Activated T-cell treated with anti-CD3 and anti-CD28 coated beads, Interleukin-2, amount 50 U/mL, for 4 hours (primary cell): ENCODE measurements around the gene SHE. TPM values are rescaled to one million over a fixed set of nuclear protein-coding genes. Genes with fewer than 3 reads are reported as not detected.

Source experiments
- ATAC-seq, 2 donors: fragments of 200-7000 bp; cut with Tn5 transposase; one replicate each; pipeline ENCODE4 v1.10.0; 2021
- DNase-seq: peaks from one replicate; pipeline ENCODE4 v3.0.0-alpha.2; 2020
- H3K27me3 Mint-ChIP-seq: one replicate; pipeline ENCODE4 v1.8.0; 2021; ENCODE audit warnings: low read depth, mixed read lengths
- H3K36me3 Mint-ChIP-seq: one replicate; pipeline ENCODE4 v1.8.0; 2022; ENCODE audit warnings: mixed read lengths; ENCODE audit not compliant: insufficient read depth
- H3K4me1 Mint-ChIP-seq: one replicate; pipeline ENCODE4 v1.8.0; 2021; ENCODE audit warnings: low read depth, mixed read lengths
- H3K4me3 Mint-ChIP-seq: one replicate; pipeline ENCODE4 v1.8.0; 2021; ENCODE audit warnings: mild to moderate bottlenecking, moderate library complexity, mixed read lengths
- H3K9me3 Mint-ChIP-seq: one replicate; pipeline ENCODE4 v1.8.0; 2021; ENCODE audit warnings: mixed read lengths
- total RNA-seq, 3 donors: library from RNA; stranded (reverse); gene quantifications; one replicate each; pipeline ENCODE4 v1.2.1, GENCODE V29; 2021

SHE gene
- total RNA-seq, 3 donors from 2014 or later = 0.03 to 0.14 (median 0.05) TPM

GRCh38 chr1:154478013-154478412, 24.2 kb downstream of the SHE start:
- Mint-ChIP-seq H3K4me1 (peaks cover 16% of the 10 kb centered on the region), H3K27me3 (no peaks in the 10 kb centered on the region), H3K9me3 (no peaks in the 10 kb centered on the region), H3K4me3 (no peak overlapping the region), H3K36me3 (no peaks in the 10 kb centered on the region)
- no peak for ATAC-seq
- no peak for DNase-seq

- ATAC-seq = peak; percentile 47 to 56
These were observed 25.4 kb downstream of the SHE start for GRCh38 chr1:154476791-154477190.

GRCh38 chr1:154474802-154475201, 27.4 kb downstream of the SHE start:
- Mint-ChIP-seq H3K27me3 (no peaks in the 10 kb centered on the region), H3K9me3 (no peaks in the 10 kb centered on the region), H3K36me3 (no peaks in the 10 kb centered on the region), H3K4me1 (peaks cover 18% of the 10 kb centered on the region), H3K4me3 (no peak overlapping the region)
- DNase-seq (no peak), ATAC-seq (no peak)

More at GRCh38 chr1:154476791-154477190, 25.4 kb downstream of the SHE start:
- no peaks in the 10 kb centered on the region for H3K36me3 Mint-ChIP-seq
- H3K9me3 Mint-ChIP-seq = no peaks in the 10 kb centered on the region
- no peak for DNase-seq
- H3K27me3 Mint-ChIP-seq = no peaks in the 10 kb centered on the region
- no peak overlapping the region for H3K4me3 Mint-ChIP-seq
- peaks cover 16% of the 10 kb centered on the region for H3K4me1 Mint-ChIP-seq

GRCh38 chr1:154471304-154471703, 30.9 kb downstream of the SHE start:
- no peak for ATAC-seq
- H3K36me3 Mint-ChIP-seq = peaks cover 6% of the 10 kb centered on the region
- peaks cover 33% of the 10 kb centered on the region for H3K4me1 Mint-ChIP-seq
- no peak for DNase-seq
- no peaks in the 10 kb centered on the region for H3K27me3 Mint-ChIP-seq
- H3K9me3 Mint-ChIP-seq = no peaks in the 10 kb centered on the region
- H3K4me3 Mint-ChIP-seq = no peak overlapping the region

- DNase-seq (no peak), ATAC-seq (no peak)
- Mint-ChIP-seq H3K27me3 (no peaks in the 10 kb centered on the region), H3K9me3 (no peaks in the 10 kb centered on the region), H3K36me3 (peaks cover 9% of the 10 kb centered on the region), H3K4me3 (no peak overlapping the region), H3K4me1 (peaks cover 46% of the 10 kb centered on the region)
These were observed 32.2 kb downstream of the SHE start for GRCh38 chr1:154469844-154470560.

GRCh38 chr1:154468535-154469250, 33.5 kb downstream of the SHE start:
- ATAC-seq = no peak
- no peaks in the 10 kb centered on the region for H3K27me3 Mint-ChIP-seq
- H3K9me3 Mint-ChIP-seq = no peaks in the 10 kb centered on the region
- peaks cover 59% of the 10 kb centered on the region for H3K4me1 Mint-ChIP-seq
- peaks cover 9% of the 10 kb centered on the region for H3K36me3 Mint-ChIP-seq
- DNase-seq = no peak
- H3K4me3 Mint-ChIP-seq = no peak overlapping the region

- ATAC-seq (peak; percentile 44 to 46), DNase-seq (no peak)
- peaks cover 69% of the 10 kb centered on the region for H3K4me1 Mint-ChIP-seq
- no peaks in the 10 kb centered on the region for H3K9me3 Mint-ChIP-seq
- H3K36me3 Mint-ChIP-seq = peaks cover 9% of the 10 kb centered on the region
- no peaks in the 10 kb centered on the region for H3K27me3 Mint-ChIP-seq
- peak overlapping the region; percentile 26 for H3K4me3 Mint-ChIP-seq
These were observed 34.6 kb downstream of the SHE start for GRCh38 chr1:154467434-154468102.

GRCh38 chr1:154466921-154467417, 35.2 kb downstream of the SHE start:
- Mint-ChIP-seq H3K4me1 (peaks cover 75% of the 10 kb centered on the region), H3K4me3 (peak overlapping the region; percentile 26), H3K27me3 (no peaks in the 10 kb centered on the region), H3K9me3 (no peaks in the 10 kb centered on the region), H3K36me3 (peaks cover 9% of the 10 kb centered on the region)
- ATAC-seq (no peak), DNase-seq (no peak)

GRCh38 chr1:154466206-154466605, 36.0 kb downstream of the SHE start:
- Mint-ChIP-seq H3K4me1 (peaks cover 77% of the 10 kb centered on the region), H3K4me3 (no peak overlapping the region), H3K36me3 (peaks cover 9% of the 10 kb centered on the region), H3K27me3 (no peaks in the 10 kb centered on the region), H3K9me3 (no peaks in the 10 kb centered on the region)
- DNase-seq (no peak), ATAC-seq (no peak)

- Mint-ChIP-seq H3K4me3 (no peak overlapping the region), H3K36me3 (peaks cover 9% of the 10 kb centered on the region), H3K27me3 (no peaks in the 10 kb centered on the region), H3K4me1 (peaks cover 81% of the 10 kb centered on the region), H3K9me3 (no peaks in the 10 kb centered on the region)
- DNase-seq (no peak), ATAC-seq (no peak)
These were observed 36.5 kb downstream of the SHE start for GRCh38 chr1:154465621-154466195.

GRCh38 chr1:154463512-154463990, 38.7 kb downstream of the SHE start:
- H3K4me1 Mint-ChIP-seq = peaks cover 84% of the 10 kb centered on the region
- ATAC-seq = peak; percentile 81 to 86
- H3K4me3 Mint-ChIP-seq = peak overlapping the region; percentile 54

GRCh38 chr1:154460695-154461260, 41.4 kb downstream of the SHE start:
- Mint-ChIP-seq H3K4me3 (peak overlapping the region; percentile 1), H3K27me3 (no peaks in the 10 kb centered on the region), H3K9me3 (no peaks in the 10 kb centered on the region), H3K36me3 (peaks cover 19% of the 10 kb centered on the region), H3K4me1 (peaks cover 56% of the 10 kb centered on the region)
- DNase-seq (no peak), ATAC-seq (no peak)

More at GRCh38 chr1:154463512-154463990, 38.7 kb downstream of the SHE start:
- Mint-ChIP-seq H3K36me3 (peaks cover 7% of the 10 kb centered on the region), H3K27me3 (no peaks in the 10 kb centered on the region), H3K9me3 (no peaks in the 10 kb centered on the region)
- peak; percentile 54 for DNase-seq

- H3K9me3 Mint-ChIP-seq = no peaks in the 10 kb centered on the region
- peaks cover 25% of the 10 kb centered on the region for H3K36me3 Mint-ChIP-seq
- H3K4me1 Mint-ChIP-seq = peaks cover 45% of the 10 kb centered on the region
- H3K4me3 Mint-ChIP-seq = no peak overlapping the region
- no peaks in the 10 kb centered on the region for H3K27me3 Mint-ChIP-seq
- ATAC-seq (no peak), DNase-seq (no peak)
These were observed 43.1 kb downstream of the SHE start for GRCh38 chr1:154459080-154459479.

- no peak for ATAC-seq
- Mint-ChIP-seq H3K36me3 (peaks cover 45% of the 10 kb centered on the region), H3K4me3 (no peak overlapping the region)
These were observed 45.6 kb downstream of the SHE start for GRCh38 chr1:154456631-154457030.

More at GRCh38 chr1:154456631-154457030, 45.6 kb downstream of the SHE start:
- Mint-ChIP-seq H3K27me3 (no peaks in the 10 kb centered on the region), H3K4me1 (peaks cover 37% of the 10 kb centered on the region), H3K9me3 (no peaks in the 10 kb centered on the region)
- DNase-seq = no peak
